ENCODE measurements around the gene CNTROB.

GRCh38 chr17:7915179-7915610, 16.8 kb upstream of the CNTROB start:
- TF ChIP-seq SMC3 (conservative IDR thresholded peaks at IDR 0.05; ENCODE audit: poor library complexity), result no peak
- TF ChIP-seq POLR2AphosphoS5 (IDR thresholded peaks at IDR 0.05), result no peak
- TF ChIP-seq CTCF (IDR thresholded peaks at IDR 0.05; ENCODE audit: poor library complexity, severe bottlenecking), result no peak
- no peak for TF ChIP-seq MXI1 (conservative IDR thresholded peaks at IDR 0.05; ENCODE audit: poor library complexity, severe bottlenecking)
- no peak for TF ChIP-seq EZH2 (IDR thresholded peaks at IDR 0.05; ENCODE audit: borderline replicate concordance, insufficient read depth, low read length, poor library complexity, severe bottlenecking)

All from neural cell (in vitro differentiated cells).